ENCODE measurements around the gene SALL1.

GRCh38 chr16:51138178-51138577, 12.9 kb downstream of the SALL1 start:
- TF ChIP-seq CTCF (IDR thresholded peaks at IDR 0.05) (no peak), SIN3A (IDR thresholded peaks at IDR 0.05; ENCODE audit: borderline replicate concordance, insufficient read depth, low read depth, low read length) (no peak)
